NOMO-1 treated with dmso at 0.1 percent for 144 hours (cell line): Measurements from ENCODE around the gene FOXS1.
A peak's percentile ranks its signal among the peaks of the same experiment; 100 is the strongest.
"Not testable (repeated sequence)": the region's sequence is repeated elsewhere in the genome, so short reads cannot be mapped to it uniquely, and the experiment has no call there.

ENCODE experiments used
- DNase-seq: peaks from one replicate; lab custom pipeline; 2025; ENCODE audit not compliant: unreplicated experiment; lab: John Stamatoyannopoulos, UW

FOXS1 gene

GRCh38 chr20:31824125-31824485, 21.3 kb downstream of the FOXS1 start:
- no peak for DNase-seq

DNA sequence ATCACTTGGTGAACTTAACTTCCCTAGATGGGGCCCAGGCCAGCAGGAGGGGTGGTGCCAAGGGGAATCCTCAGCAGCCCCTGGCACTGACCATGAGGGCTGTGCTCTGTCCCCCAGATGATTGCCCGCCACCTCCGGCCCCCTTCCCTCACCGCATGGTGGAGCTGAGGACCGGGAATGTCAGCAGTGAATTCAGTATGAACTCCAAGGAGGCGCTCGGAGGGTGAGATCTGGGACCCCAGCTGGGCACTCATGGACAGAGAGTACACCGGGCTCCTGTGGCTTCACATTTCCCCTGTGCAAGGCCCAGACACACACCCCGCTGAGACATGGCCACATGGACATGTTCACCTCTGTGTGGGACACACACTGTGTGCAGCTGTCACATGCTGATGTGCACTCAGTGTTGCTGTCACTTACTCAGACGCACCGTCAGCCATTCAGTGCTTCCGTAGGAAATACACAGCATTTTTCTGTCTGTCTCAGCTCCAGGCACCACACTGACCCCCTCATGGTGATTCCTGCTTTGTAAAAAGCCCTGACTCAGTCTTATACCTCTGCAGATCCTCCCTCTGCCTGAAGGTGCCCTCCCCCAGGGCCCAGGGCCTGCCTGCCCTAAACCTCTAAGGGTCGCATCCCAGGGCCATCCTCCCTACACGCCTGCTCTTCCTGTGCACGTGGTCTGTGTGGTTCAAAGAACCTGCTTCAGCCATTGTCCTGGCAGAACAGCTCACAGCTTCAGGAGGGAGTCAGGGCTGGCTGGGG, 21.9 kb downstream of the FOXS1 start:
- DNase-seq = no peak

DNA sequence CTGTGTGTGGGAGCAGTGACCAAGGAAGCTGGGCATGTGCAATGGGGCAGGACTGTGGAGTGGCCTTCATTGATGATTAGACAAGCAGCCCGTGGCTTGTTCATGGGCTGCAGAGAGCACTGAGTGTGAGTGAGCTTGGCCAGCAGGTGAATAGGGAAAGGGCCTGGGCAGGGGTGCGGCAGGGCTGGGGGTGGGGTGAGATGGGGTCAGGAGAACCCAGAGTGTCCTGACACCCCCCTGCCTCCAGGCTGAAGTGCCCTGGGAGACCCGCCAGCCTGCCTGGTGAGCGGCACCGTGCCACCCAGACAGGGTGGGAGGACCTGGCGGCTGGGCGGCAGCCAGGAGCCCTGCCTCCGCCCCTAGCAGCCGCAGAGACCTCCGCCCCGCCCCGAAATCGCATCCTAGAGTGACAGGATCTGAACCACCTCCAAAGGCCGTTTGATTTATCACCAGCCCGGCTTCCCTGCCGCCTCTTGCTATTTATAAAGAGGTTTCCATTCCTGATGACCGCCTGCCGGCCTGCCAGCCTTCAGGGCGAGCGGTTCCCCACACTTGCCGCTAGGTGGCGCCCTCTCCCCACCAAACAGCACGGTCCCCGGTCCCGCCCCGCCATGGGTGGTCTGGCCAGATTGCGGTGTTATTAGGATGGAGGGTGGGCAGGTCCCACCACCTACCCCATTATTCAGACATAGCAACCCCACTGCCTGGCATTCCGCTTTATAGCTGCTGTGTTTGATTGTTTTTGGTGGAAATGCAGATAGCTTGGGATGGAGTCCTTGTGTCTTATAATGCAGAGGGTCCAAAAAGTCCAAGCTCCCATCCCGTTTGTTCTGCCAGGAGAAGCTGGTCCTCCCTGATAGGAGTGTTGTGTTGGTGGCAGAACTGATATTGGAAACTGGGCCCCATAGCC, 22.7 kb downstream of the FOXS1 start:
- no peak for DNase-seq

DNA sequence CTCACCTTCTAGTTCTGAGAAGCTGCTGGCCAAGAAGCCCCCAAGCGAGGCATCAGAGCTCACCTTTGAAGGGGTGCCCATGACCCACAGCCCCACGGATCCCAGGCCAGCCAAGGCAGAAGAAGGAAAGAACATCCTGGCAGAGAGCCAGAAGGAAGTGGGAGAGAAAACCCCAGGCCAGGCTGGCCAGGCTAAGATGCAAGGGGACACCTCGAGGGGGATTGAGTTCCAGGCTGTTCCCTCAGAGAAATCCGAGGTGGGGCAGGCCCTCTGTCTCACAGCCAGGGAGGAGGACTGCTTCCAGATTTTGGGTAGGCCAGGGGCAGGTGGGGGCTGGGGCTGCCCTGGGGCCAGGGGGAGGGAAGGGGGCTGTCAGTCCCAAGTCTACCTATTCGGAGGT, 24.0 kb downstream of the FOXS1 start:
- DNase-seq = no peak

GRCh38 chr20:31820228-31820627, 25.2 kb downstream of the FOXS1 start:
- no peak for DNase-seq

GRCh38 chr20:31819083-31819784, 26.2 kb downstream of the FOXS1 start, which contains the start of gene MYLK2:
Gene MYLK2, plus strand, starts transcription at chr20:31819356. Its CDS starts 225 bp downstream, at chr20:31819581.
- DNase-seq = no peak

- no peak for DNase-seq
These were observed 27.0 kb downstream of the FOXS1 start for GRCh38 chr20:31818376-31818908.

DNA sequence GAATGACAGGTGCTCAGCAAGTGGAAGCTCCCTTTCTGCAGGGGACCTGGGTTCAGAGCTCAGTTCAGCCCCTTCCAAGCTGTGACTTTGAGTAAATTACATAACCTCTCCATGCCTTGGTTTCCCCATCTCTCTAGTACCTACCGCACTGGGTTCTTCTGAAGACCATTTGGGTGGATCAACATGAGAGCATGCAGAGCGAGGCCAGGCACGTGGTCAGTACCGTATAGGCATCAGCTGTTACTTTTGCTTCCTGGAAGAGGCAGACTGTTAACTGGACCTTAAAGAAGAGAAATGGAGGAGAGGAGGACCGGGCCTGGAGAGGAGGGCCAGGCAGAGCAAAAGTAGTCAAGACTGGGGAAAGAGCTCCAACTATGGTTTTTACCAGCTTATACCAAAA, 27.9 kb downstream of the FOXS1 start:
- no peak for DNase-seq

DNA sequence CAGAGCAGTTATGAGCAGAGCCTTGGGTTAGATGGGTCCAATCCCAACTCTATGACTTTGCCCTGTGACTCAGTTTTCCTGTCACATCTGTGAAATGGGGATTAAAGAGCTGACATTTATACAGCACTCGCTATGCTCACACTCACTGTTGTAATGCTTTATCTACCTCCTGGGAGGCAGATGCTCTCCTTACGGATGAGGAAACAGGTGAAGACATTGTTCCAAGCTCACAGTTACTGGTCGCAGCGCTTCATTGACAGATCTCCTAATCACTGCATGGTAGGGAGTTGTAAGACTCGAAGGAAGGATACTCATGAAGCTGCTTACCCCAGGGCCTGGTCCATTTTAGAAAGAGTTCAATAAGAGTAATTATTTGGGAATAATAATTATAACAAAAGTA, 29.2 kb downstream of the FOXS1 start:
- DNase-seq = no peak

DNA sequence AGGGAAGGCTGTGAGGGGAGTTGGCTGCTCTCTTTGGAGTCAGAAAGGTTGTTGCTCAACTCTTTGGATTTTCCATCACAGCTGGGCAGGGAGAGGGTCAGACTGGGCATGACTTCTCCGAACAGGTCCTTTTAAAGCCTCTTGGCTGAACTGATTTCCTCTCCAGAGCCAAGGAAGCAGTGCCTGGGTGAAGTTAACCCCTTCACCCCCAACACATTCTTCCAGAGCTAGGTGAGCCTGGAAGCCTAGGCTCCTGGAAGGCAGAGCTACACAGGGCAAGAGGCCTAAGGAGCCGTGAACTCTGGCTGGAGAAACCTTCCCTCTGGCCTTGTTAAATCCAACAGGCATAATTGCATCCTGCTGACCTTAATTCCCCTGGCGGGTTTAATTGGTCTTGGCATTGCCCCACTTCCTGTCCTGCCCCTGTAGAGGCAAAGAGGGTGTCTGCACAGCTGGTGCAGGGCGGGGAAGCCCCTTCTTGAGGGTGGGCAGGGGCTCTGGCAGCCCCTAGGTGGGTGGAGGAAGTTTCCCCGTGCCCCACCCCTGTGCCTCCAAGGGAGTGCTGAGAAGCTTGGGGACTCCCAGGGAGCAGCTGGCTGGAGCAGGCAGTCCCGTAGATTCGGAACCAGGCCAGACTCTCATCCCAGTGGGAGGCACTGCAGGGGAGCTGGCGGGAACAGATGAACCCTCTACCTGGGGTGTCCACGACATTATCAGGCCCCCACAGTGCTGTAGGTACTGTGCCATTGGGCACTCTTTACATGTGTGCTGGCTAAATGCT, 29.8 kb downstream of the FOXS1 start:
- no peak for DNase-seq

- DNase-seq = not testable (repeated sequence)
These were observed 31.3 kb downstream of the FOXS1 start for GRCh38 chr20:31814142-31814541.

GRCh38 chr20:31813611-31814010, 31.8 kb downstream of the FOXS1 start:
- no peak for DNase-seq

DNA sequence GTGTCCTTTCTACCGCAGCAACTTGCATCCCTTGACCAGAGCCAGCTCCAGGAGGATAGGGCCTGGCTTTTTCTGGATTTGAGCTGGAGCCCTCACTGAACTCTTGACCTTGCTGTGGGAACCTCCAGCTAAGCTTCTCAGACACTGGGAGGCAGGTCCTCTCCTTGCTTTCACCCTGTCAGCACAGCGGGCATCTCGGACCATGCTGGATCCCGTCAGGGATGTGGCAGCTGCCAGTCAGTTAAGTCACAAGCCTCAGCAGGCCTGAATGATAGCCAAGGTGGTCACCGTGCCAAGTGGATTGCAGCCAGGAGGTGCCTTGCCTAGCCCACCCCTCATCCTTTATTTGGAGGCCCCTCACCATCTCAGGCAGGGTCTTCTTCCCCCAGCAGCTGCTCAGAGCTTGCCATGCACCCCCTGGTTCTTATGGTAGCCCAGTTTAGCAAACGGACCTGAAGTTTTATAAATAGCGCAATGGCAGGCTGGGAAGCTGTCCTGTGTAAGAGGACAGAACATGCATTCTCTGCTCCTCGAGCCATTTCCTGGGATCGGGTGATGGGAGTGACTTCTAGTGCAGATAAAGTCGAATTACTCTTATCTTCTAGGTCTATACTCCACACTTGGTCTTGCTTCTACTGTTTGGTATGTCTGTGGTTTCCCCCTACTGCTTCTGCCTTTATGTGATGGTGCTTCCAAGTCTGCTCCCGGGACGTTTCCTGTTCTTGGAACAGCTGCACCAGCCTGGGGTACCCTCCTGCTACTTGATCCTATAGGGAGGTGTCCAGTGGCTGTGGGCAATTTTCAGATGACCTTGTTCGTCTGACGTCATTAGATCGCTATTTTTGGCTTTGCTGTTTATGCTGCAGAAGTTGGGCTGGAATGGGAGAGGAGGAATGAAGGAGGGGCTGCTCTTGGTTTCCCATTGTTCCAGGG, 33.3 kb downstream of the FOXS1 start:
- DNase-seq = no peak

GRCh38 chr20:31811198-31811597, 34.2 kb downstream of the FOXS1 start:
- no peak for DNase-seq

GRCh38 chr20:31809661-31810060, 35.7 kb downstream of the FOXS1 start:
- DNase-seq = no peak

- no peak for DNase-seq
These were observed 36.9 kb downstream of the FOXS1 start for GRCh38 chr20:31808481-31808880.

- DNase-seq = peak; percentile 34
These were observed 38.6 kb downstream of the FOXS1 start for GRCh38 chr20:31806564-31807355.

DNA sequence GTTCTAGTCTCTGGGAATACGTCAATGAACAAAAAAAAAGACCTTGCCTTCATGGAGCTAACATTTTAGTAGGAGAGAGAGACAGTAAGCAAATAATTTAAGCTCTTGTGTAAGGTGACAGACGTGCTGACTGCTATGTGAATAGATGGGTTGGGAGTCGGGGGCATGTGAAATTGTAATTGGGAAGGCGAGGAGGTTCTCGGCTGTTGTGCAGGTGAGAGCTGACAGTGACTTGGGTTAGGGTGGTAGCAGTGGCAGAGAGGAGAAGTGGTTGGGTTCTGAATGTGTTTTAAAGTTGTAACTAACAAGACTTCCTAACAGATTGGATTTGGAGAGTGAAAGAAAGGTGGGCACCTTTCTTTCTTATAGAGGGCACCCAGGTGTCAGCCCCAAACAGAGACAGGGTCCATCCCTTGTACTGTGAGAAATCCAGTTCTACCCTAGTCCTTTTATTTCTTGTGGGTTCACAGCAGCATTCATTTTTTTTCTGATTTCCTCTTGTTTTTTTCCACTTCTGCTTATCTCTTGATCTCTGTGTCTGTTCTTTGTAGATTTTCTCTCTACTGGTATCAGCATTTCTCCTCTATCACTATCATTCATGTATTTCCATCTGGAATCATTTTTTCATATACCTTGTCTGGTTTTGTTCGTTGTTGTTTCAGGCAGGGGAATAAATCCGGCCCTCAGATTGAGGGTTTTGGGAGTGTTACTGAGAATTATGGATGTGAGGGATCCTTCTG, 41.7 kb downstream of the FOXS1 start:
- no peak for DNase-seq
